Heart left ventricle (tissue), 13 donors: ENCODE measurements around the gene PABPC3.

Experiments
- POLR2A ChIP-seq, 2 donors: fragments of 450-650 bp; IDR thresholded peaks; one replicate each; pipeline ENCODE4 v1.6.1; 2017; ENCODE audit warnings: antibody characterized with exemption in 2 of 2, mild to moderate bottlenecking in 2 of 2, moderate library complexity in 2 of 2
- TF ChIP-seq, protein P1 (sequence below), 12 donors: fragments of 200-600 bp; sonication (generic) in 4 of 12; IDR thresholded peaks; one replicate each; pipeline versions ENCODE4 v1.5.0 to v1.8.0; 2018 to 2022; ENCODE audit warnings: antibody characterized with exemption in 12 of 12, mild to moderate bottlenecking in 5 of 12
- donor health status: ischemic (EF 13 %, LVEDD 7.1; RV severe dilation, severe dysfunction).
- donor health status: DM: no; HTN: yes; CAD: no.
- donor health status: DM: no; HTN: no; CAD: no.
- donor health status: ischemic (EF 25% LVEDD 6.9; RV normal size, moderate dysfunction).
- donor health status: ischemic (EF 25% LVEDD 5.7; RV mildly dilated, moderate dysfunction).
- donor health status: ischemic (EF 35%, LVEDD 5.7; RV mildly dilated, moderate dysfunction).
- donor health status: nonischemic (EF 11% LVEDD 7.7; RV severe dilation, severe dysfunction).
- donor health status: DM: yes; HTN: yes; CAD: no.
- donor health status: PGD.
- donor health status: ischemic (EF 29% LVEDD 5.4; RV normal size, mild dysfunction).
- donor health status: nonischemic (EF 23%, LVEDD 6.1; RV moderate dilation, normal function).

DNA sequence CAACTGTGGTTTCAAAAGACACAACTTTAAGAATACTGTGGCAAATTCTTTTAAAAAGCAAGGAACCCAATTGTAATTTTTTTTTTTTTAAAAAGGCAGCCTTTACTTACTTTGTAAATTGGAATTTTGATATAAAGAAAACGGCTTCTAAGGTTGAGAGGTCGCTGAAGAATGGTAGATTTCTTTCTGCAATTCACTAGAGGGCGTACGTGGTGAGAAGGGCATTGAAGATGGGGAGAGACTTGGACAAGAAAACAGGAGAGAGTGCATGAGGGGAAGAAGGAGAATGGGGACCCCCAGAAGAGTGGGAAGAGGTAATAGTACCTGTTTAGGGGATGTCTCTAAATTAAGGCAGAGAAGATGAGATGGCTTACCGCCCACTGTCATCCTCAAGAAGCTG is 33.5 kb upstream of the PABPC3 start:
- no peak for TF ChIP-seq POLR2A (IDR thresholded peaks at IDR 0.05)
- TF ChIP-seq, protein P1, sequence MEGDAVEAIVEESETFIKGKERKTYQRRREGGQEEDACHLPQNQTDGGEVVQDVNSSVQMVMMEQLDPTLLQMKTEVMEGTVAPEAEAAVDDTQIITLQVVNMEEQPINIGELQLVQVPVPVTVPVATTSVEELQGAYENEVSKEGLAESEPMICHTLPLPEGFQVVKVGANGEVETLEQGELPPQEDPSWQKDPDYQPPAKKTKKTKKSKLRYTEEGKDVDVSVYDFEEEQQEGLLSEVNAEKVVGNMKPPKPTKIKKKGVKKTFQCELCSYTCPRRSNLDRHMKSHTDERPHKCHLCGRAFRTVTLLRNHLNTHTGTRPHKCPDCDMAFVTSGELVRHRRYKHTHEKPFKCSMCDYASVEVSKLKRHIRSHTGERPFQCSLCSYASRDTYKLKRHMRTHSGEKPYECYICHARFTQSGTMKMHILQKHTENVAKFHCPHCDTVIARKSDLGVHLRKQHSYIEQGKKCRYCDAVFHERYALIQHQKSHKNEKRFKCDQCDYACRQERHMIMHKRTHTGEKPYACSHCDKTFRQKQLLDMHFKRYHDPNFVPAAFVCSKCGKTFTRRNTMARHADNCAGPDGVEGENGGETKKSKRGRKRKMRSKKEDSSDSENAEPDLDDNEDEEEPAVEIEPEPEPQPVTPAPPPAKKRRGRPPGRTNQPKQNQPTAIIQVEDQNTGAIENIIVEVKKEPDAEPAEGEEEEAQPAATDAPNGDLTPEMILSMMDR (IDR thresholded peaks at IDR 0.05), result no peak
